ENCODE results near the gene GPSM1.

GPSM1 gene

DNA sequence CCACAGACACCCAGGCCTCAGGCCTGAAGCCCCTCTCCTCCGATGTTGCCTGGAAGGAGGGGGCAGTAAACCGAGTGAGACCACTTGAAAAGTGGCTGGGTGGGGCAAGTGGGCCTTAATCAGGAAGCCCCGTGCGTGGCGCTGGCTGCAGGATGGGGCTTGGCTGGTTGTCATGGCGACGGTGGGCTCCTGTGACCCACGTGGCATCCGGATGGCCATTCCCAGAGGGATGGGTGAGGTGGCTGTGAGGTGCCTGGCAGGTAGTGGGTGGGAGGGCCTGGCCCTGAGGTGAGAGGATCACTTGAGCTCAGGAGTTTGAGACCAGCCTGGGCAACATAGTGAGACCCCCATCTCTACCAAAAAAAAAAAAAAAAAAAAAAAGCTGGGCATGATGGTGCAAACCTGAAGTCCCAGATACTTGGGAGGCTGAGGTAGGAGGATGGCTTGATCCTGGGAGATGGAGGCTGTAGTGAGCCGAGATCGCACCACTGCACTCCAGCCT, 5.2 kb downstream of the GPSM1 start:
- no peak for DNase-seq (ENCODE audit: low read depth)

DNA sequence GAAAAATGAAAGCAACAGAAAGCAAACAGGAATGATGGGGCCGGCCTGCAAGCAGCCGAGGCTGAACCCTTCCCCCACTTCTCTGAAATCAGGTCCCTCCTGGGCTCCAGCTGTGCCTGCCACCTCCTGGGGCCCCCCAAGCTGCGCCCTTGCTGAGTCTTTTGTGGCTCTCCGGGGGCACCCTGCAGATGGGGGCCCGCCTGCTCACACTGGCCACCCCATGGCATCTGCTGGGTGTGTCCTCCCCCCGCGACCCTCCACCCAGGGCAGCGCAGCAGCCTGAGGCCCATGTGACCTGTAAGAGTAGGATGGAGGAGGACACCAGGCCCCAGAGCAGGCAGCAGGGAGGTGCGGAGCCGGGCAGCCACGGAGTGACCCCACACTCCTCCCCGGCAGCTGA, 5.7 kb downstream of the GPSM1 start:
- DNase-seq (ENCODE audit: low read depth): no peak

GRCh38 chr9:136333486-136333885, 6.1 kb downstream of the GPSM1 start:
- DNase-seq (ENCODE audit: low read depth): no peak

DNA sequence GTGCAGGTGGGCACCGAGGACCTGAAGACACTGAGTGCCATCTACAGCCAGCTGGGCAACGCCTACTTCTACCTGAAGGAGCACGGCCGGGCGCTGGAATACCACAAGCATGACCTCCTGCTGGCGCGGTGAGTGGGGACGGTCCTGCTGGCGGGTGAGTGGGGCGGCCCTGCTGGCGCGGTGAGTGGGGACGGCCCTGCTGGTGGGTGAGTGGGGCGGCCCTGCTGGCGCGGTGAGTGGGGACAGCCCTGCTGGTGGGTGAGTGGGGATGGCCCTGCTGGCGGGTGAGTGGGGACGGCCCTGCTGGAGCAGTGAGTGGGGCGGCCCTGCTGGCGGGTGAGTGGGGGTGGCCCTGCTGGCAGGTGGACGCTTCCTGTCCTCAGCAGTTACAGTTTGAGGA, 7.2 kb downstream of the GPSM1 start:
- DNase-seq (ENCODE audit: low read depth): no peak

- no peak for DNase-seq (ENCODE audit: low read depth)
These were observed 8.2 kb downstream of the GPSM1 start for GRCh38 chr9:136335296-136336155.

- no peak for DNase-seq (ENCODE audit: low read depth)
These were observed 9.0 kb downstream of the GPSM1 start for GRCh38 chr9:136336156-136336870.

DNA sequence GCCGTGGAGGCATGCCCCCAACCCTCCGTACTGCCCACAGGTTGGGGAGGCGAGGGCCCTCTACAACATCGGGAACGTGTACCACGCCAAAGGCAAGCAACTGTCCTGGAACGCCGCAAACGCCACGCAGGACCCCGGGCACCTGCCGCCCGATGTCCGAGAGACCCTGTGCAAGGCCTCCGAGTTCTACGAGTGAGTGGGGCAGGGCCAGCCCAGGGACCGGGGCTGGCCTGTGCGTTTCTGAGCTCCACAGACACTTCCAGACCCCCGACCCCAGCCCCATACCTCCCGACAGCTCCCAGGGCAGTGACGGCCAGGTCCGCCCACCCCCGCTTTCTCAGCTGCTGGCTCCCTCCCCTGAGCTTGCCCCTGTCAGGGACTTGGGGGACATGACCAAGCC, 9.5 kb downstream of the GPSM1 start:
- DNase-seq (ENCODE audit: low read depth): no peak

DNA sequence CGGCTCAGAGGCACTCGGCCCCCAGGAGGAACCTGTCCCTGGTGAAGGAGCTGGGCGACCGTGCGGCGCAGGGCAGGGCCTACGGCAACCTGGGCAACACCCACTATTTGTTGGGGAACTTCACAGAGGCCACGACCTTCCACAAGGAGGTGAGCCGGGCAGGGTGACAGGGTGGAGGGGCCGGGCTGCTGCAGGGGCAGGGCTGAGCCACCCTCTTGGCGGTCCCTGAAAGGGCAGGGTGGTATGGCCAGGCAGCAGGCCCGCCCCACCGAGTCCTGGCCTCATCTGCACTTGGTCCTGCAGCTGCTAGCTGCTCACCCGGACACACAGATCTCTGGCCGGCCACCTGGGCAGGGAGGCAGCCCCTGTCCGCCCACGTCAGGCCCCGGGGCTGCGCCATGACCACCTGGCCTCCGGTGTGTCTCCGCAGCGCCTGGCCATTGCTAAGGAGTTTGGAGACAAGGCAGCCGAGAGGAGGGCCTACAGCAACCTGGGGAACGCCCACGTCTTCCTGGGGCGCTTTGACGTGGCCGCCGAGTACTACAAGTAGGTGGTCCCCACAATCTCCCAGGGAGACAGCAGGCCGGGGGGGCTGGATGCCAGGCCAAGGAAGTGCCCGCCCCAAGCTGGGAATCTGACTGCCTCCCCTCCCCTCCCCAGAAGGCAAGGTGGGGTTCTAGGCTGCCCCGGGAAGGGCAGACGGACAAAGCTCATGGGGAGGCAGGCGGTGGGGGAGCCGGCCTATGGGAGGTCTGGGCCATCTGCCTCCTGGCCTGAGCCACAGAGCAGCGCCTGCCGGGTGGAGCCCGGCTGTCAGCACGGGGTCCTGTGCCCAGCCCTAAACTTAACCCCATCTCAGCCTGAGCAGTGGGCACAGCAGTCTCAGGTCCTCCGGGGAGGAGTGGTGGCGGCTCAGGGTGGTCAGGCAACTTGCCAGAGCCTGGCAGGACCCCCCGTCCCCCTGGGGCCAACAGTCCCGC, 10.4 kb downstream of the GPSM1 start:
- no peak for DNase-seq (ENCODE audit: low read depth)

DNA sequence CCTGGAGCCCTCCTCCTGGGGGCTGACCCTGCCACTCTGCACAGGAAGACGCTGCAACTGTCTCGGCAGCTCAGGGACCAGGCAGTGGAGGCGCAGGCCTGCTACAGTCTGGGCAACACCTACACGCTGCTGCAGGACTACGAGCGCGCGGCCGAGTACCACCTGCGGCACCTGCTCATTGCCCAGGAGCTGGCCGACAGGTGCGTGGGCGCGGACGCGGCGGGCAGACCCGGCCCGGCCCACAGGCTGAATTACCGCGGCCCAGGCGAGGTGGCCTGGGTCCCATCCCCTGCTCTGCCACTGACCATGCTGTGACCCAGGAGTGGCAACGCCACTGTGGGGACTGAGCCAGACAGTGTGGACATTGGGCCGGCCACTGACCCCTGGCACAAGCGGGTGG, 11.2 kb downstream of the GPSM1 start:
- DNase-seq (ENCODE audit: low read depth): no peak

- DNase-seq (ENCODE audit: low read depth): peak; percentile 32
These were observed 12.0 kb downstream of the GPSM1 start for GRCh38 chr9:136339173-136339957.

- DNase-seq (ENCODE audit: low read depth): no peak
These were observed 12.6 kb downstream of the GPSM1 start for GRCh38 chr9:136339958-136340310.

- no peak for DNase-seq (ENCODE audit: low read depth)
These were observed 13.2 kb downstream of the GPSM1 start for GRCh38 chr9:136340356-136341041.

GRCh38 chr9:136341042-136341655, 13.8 kb downstream of the GPSM1 start:
- DNase-seq (ENCODE audit: low read depth): no peak

DNA sequence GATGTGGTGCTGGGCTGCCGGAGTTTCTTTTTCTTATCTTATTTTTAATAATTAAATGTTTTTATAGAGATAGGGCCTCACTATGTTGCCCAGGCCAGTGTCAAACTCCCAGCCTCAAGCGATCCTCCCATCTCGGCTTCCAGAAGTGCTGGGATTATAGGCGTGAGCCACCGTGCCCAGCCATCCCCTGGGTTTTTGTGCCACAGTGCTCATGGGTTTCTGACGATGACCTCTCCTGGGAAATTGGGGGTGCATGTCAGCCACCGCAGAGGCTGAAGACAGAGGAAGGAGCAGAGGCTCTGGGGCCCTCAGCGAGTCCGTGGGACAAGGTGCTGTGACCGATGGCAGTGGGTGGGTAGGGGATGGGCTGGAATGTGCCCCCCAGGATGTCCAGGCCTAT, 14.4 kb downstream of the GPSM1 start:
- no peak for DNase-seq (ENCODE audit: low read depth)

GRCh38 chr9:136342181-136343120, 15.1 kb downstream of the GPSM1 start:
- peak; percentile 58 for DNase-seq (ENCODE audit: low read depth)

- no peak for DNase-seq (ENCODE audit: low read depth)
These were observed 16.0 kb downstream of the GPSM1 start for GRCh38 chr9:136343121-136343883.

DNA sequence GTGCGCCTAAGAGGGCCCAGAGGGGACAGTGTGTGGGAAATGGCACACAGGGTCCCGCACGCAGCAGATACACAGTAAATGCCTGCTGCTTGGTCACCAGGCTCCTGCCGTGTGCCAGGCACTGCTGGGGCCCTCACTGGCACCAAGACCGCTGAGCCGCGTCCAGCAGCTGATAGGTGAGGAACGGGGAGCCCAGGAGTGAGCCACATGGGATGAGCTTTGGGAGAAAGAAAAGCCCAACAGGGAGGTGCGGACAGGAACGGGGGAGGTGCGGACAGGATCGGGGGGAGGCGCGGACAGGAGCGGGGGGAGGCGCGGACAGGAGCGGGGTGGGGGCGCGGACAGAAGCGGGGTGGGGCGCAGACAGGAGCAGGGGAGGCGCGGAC, 16.5 kb downstream of the GPSM1 start:
- DNase-seq (ENCODE audit: low read depth): no peak

DNA sequence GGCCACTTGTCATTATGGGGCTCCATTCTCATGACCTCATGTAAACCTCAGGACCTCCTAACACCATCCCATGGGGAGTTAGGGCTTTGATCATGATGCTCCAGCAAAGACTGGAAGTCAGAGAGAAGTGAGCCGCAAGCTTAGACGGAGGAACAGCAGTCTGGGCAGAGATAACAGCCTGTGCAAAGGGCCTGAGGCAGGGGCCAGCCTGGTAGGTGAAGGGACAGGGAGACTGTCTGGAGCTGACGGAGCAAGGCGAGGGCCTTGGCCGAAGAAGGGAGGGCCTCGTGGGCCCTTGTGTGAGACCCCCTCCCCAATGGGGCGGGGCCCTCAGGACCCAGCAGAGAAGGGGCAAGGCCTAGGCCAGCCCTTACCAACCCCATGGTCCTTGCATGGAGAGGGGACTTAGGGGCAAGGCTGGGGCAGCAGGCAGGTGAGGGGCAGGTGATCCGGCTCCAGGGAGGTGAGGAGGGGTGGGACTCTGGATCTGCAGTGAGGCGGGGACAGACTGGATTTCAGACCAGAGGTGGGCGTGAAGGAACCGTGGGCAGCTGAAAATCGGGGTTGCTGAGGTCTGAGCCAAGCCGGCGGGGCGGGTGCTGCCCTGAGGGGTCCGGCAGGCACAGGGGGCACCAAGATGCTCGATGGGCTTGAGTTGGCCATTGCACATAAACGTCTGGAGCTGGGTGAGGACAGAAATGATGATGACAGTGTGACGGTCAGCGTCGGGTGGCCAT, 17.4 kb downstream of the GPSM1 start:
- no peak for DNase-seq (ENCODE audit: low read depth)
